ENCODE data around the gene ADH1C. TPM values are rescaled to one million over a fixed set of nuclear protein-coding genes. Genes with fewer than 3 reads are reported as not detected.
"Not testable (repeated sequence)": the region's sequence is repeated elsewhere in the genome, so short reads cannot be mapped to it uniquely, and the experiment has no call there.

The ADH1C gene
- total RNA-seq, 1 experiment from 2014 or later = not detected

DNA sequence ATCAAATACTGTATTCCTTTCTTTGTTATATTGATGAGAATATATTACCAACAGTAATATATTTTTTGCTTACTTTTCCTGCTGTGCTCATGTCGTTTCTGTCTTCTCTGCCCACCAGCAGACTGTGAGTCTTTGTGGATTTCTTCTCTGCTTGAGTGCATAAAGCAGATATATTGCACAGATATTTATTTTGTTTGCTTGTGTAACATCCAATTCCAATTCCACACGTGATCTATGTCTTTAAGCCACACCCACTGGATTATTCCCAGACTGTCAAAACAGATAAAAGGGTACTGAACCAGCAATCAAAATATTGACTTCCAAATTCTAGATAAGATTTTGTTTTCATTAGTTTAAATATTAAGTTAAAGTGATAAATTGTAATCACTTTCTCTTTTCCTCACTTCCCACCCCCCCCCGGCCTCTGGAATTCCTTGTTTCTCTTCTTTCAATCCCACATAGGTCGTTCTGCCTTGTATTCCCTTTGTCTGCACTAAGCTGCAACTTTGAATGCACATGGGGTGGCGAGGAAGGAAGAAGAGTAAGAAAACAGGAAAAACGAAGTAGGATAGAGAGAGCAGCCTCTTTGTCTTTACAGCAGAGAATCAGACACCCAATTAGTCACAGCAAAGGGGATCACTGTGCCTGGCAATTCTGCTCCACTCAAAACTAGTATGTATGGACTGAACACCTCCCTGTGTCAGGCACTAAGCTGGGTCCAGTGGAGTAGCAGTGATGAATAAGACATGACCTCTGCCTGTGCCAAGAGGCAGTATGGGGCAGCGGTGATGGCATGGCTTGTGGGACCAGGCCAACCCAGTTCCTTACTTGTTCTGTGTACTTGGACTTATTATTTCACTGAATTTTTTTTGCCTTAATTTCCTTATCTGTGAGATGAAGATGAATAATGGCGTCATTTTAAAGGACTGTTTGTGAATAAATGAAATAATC is 31.0 kb downstream of the ADH1C start, which contains the start of gene ADH1B:
ADH1B (minus strand) TSS at position 161 of the 951 bp plus-strand sequence; CDS start at position 91, 70 bp downstream.
- no peaks in the 10 kb centered on the region for H3K27me3 ChIP-seq (ENCODE audit: insufficient read depth, low read length)
- no peak within 1 kb of the TSS for H2BK15ac ChIP-seq (ENCODE audit: low read depth, low read length)
- H2BK12ac ChIP-seq (ENCODE audit: insufficient read length, low read depth, low read length) = no peak within 1 kb of the TSS
- H3K14ac ChIP-seq (ENCODE audit: insufficient read depth, low read length) = no peak within 1 kb of the TSS
- no peak within 1 kb of the TSS for H3K23ac ChIP-seq (ENCODE audit: insufficient read length, low read depth, low read length)
- no peak within 1 kb of the TSS for H4K8ac ChIP-seq (replicated peaks; ENCODE audit: insufficient read length, low read depth, low read length)
- no peaks in the 10 kb centered on the region for H3K9me3 ChIP-seq (ENCODE audit: control insufficient read depth, low read depth, low read length)
- H2AFZ ChIP-seq (ENCODE audit: low read length) = no peak within 1 kb of the TSS
- no peak within 1 kb of the TSS for H4K5ac ChIP-seq (ENCODE audit: insufficient read length, low read depth, low read length)
- no peak within 1 kb of the TSS for H3K27ac ChIP-seq (ENCODE audit: insufficient read length, low read depth, low read length)
- WGBS (ENCODE audit: extremely low coverage, insufficient read length, low lambda C conversion rate) = no CpG with 5 or more reads among the region's 8 CpGs
- TF ChIP-seq, protein P1, sequence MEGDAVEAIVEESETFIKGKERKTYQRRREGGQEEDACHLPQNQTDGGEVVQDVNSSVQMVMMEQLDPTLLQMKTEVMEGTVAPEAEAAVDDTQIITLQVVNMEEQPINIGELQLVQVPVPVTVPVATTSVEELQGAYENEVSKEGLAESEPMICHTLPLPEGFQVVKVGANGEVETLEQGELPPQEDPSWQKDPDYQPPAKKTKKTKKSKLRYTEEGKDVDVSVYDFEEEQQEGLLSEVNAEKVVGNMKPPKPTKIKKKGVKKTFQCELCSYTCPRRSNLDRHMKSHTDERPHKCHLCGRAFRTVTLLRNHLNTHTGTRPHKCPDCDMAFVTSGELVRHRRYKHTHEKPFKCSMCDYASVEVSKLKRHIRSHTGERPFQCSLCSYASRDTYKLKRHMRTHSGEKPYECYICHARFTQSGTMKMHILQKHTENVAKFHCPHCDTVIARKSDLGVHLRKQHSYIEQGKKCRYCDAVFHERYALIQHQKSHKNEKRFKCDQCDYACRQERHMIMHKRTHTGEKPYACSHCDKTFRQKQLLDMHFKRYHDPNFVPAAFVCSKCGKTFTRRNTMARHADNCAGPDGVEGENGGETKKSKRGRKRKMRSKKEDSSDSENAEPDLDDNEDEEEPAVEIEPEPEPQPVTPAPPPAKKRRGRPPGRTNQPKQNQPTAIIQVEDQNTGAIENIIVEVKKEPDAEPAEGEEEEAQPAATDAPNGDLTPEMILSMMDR (conservative IDR thresholded peaks at IDR 0.05) = no peak
- no peaks in the 10 kb centered on the region for H4K20me1 ChIP-seq (ENCODE audit: control insufficient read depth, insufficient read depth, insufficient read length)
- H3K9ac ChIP-seq (ENCODE audit: extremely low read depth, insufficient read length, low read length) = no peak within 1 kb of the TSS
- DNase-seq = no peak
- no peak within 1 kb of the TSS for H2AK5ac ChIP-seq (ENCODE audit: insufficient read length, low read length)
- H3K4me3 Mint-ChIP-seq = no peak within 1 kb of the TSS
- no peak within 1 kb of the TSS for H3K4me2 ChIP-seq (ENCODE audit: insufficient read depth, insufficient read length, low read length)
- no peaks in the 10 kb centered on the region for H3K27me3 Mint-ChIP-seq (ENCODE audit: low read depth)
- no peaks in the 10 kb centered on the region for H3K23me2 ChIP-seq (ENCODE audit: insufficient read length, low read depth, low read length, poor library complexity, severe bottlenecking)
- H3K79me2 ChIP-seq (ENCODE audit: insufficient read depth, low read length) = no peaks in the 10 kb centered on the region
- H3K36me3 Mint-ChIP-seq (ENCODE audit: insufficient read depth in 1 of 3, low read depth in 3 of 3) = peaks cover 0 to 6% (median 3%) of the 10 kb centered on the region in 3 experiments; a peak in 6 of 7 replicates
- peaks cover 5 to 6% of the 10 kb centered on the region in 2 experiments for H3K9me3 Mint-ChIP-seq
- no peak within 1 kb of the TSS for H4K91ac ChIP-seq (ENCODE audit: insufficient read length, low read depth, low read length)
- H3K18ac ChIP-seq (ENCODE audit: insufficient read length, low read depth, low read length) = no peak within 1 kb of the TSS
- peaks cover 7 to 10% of the 10 kb centered on the region in 2 experiments for H3K4me1 Mint-ChIP-seq
- no peak within 1 kb of the TSS for H3T11ph ChIP-seq (ENCODE audit: low read length)
- no peak within 1 kb of the TSS for H3K56ac ChIP-seq (ENCODE audit: insufficient read length, low read depth, low read length)
- peak within 1 kb of the TSS in 1 of 3 experiments; percentile 17; a peak in 1 of 7 replicates for H3K27ac Mint-ChIP-seq
- no peaks in the 10 kb centered on the region; the same call in 1 of the 2 replicates for H3K4me1 ChIP-seq (ENCODE audit: insufficient read depth, low read length)
- no peaks in the 10 kb centered on the region for H3K79me1 ChIP-seq (ENCODE audit: insufficient read depth, low read depth, low read length, poor library complexity, severe bottlenecking)
- no peak within 1 kb of the TSS for H2BK20ac ChIP-seq (ENCODE audit: low read depth, low read length, poor library complexity, severe bottlenecking)
- H2BK5ac ChIP-seq (ENCODE audit: insufficient read length, low read length) = no peak within 1 kb of the TSS
- H2BK120ac ChIP-seq (ENCODE audit: low read depth, low read length, poor library complexity, severe bottlenecking) = no peak within 1 kb of the TSS
- no peak within 1 kb of the TSS for H3K4ac ChIP-seq (ENCODE audit: low read depth, low read length)

DNA sequence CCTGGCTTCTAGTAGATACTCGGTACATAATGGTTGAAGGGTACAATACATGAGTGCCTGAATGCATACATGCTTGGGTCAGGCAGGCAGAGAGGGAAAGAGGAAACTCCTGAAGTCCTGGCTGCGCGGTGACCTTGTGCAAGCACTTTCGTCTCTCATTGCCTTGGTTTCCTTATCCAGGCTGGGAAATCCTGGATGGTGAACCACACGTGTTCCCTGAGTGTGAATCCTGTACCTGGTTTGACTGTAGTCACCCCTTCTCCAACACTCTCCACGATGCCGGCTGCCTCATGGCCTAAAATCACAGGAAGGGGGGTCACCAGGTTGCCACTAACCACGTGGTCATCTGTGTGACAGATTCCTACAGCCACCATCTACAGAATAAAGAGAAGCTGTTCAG is 34.7 kb downstream of the ADH1C start:
- H2BK5ac ChIP-seq (ENCODE audit: insufficient read length, low read length); H2BK120ac ChIP-seq (ENCODE audit: low read depth, low read length, poor library complexity, severe bottlenecking); H3K9ac ChIP-seq (ENCODE audit: extremely low read depth, insufficient read length, low read length); H3K36me3 Mint-ChIP-seq (ENCODE audit: insufficient read depth in 1 of 3, low read depth in 3 of 3); H4K8ac ChIP-seq (replicated peaks; ENCODE audit: insufficient read length, low read depth, low read length); H3K79me2 ChIP-seq (ENCODE audit: insufficient read depth, low read length); H4K91ac ChIP-seq (ENCODE audit: insufficient read length, low read depth, low read length); H3K27ac Mint-ChIP-seq; H3K4me2 ChIP-seq (ENCODE audit: insufficient read depth, insufficient read length, low read length); H3T11ph ChIP-seq (ENCODE audit: low read length); H2BK12ac ChIP-seq (ENCODE audit: insufficient read length, low read depth, low read length); H3K27me3 Mint-ChIP-seq (ENCODE audit: low read depth); H3K79me1 ChIP-seq (ENCODE audit: insufficient read depth, low read depth, low read length, poor library complexity, severe bottlenecking); H4K5ac ChIP-seq (ENCODE audit: insufficient read length, low read depth, low read length); H3K4me1 ChIP-seq (ENCODE audit: insufficient read depth, low read length); H3K4ac ChIP-seq (ENCODE audit: low read depth, low read length); H3K4me1 Mint-ChIP-seq; H3K23me2 ChIP-seq (ENCODE audit: insufficient read length, low read depth, low read length, poor library complexity, severe bottlenecking); H3K14ac ChIP-seq (ENCODE audit: insufficient read depth, low read length); H2BK20ac ChIP-seq (ENCODE audit: low read depth, low read length, poor library complexity, severe bottlenecking); H3K27ac ChIP-seq (ENCODE audit: insufficient read length, low read depth, low read length); H4K20me1 ChIP-seq (ENCODE audit: control insufficient read depth, insufficient read depth, insufficient read length); H3K23ac ChIP-seq (ENCODE audit: insufficient read length, low read depth, low read length); DNase-seq; H3K27me3 ChIP-seq (ENCODE audit: insufficient read depth, low read length); H2AK5ac ChIP-seq (ENCODE audit: insufficient read length, low read length); H3K4me3 Mint-ChIP-seq; H2AFZ ChIP-seq (ENCODE audit: low read length); H3K56ac ChIP-seq (ENCODE audit: insufficient read length, low read depth, low read length); H3K9me3 ChIP-seq (ENCODE audit: control insufficient read depth, low read depth, low read length); H3K9me3 Mint-ChIP-seq; H2BK15ac ChIP-seq (ENCODE audit: low read depth, low read length); H3K18ac ChIP-seq (ENCODE audit: insufficient read length, low read depth, low read length): not testable (repeated sequence)
- no CpG with 5 or more reads among the region's 8 CpGs for WGBS (ENCODE audit: extremely low coverage, insufficient read length, low lambda C conversion rate)
